Measurements from ENCODE around the gene CXCL1.

CXCL1 gene

GRCh38 chr4:73919691-73920090 lies 50.5 kb downstream of the CXCL1 start:
- TF ChIP-seq CTCF (IDR thresholded peaks at IDR 0.05; ENCODE audit: low read depth, low read length) = no peak
- in situ Hi-C loops (cut with HindIII; ENCODE audit: low sequenced_read_pairs) = no loop called here
- DNase-seq (ENCODE audit: low read depth, low spot score) = peak; percentile 72
- no peak overlapping the region for H3K4me3 ChIP-seq (ENCODE audit: low read depth, low read length)
